GM12878 (cell line): ENCODE results near the gene CD53. TPM values are rescaled to one million over a fixed set of nuclear protein-coding genes. Genes with fewer than 3 reads are reported as not detected.

Source experiments
- ATAC-seq: fragments of 200-7000 bp; cut with Tn5 transposase; 3 replicates; pipeline ENCODE4 v1.9.1; 2020; ENCODE audit warnings: mild to moderate bottlenecking, moderate library complexity
- BruUV-seq: library from RNA; stranded (reverse); fragments of 400-500 nt; replicated peaks from 2 replicates; lab custom pipeline; 2021; lab: Mats Ljungman, UMichigan
- CTCF ChIA-PET: fragments of 300-600 bp; sonication (Branson Sonifier 250); formaldehyde crosslinking; extraction: SDS; loops from one replicate; lab custom pipeline; 2021; ENCODE audit warnings: inconsistent platforms; lab: Yijun Ruan, JAX
- POLR2A ChIA-PET: fragments of 350-600 bp; formaldehyde crosslinking; extraction: SDS; loops from one replicate; lab custom pipeline; 2021; ENCODE audit warnings: inconsistent platforms; lab: Charles Lee
- RAD21 ChIA-PET: fragments of 300-600 bp; sonication (Branson Sonifier 250); formaldehyde crosslinking; loops from one replicate; lab custom pipeline; 2023; ENCODE audit warnings: antibody characterized with exemption; ENCODE audit not compliant: unreplicated experiment; lab: Charles Lee
- SMC1A ChIA-PET: fragments of 300-600 bp; sonication (Branson Sonifier 250); formaldehyde crosslinking; loops from one replicate; lab custom pipeline; 2023; ENCODE audit not compliant: unreplicated experiment, uncharacterized antibody; lab: Charles Lee
- DNase-seq: peaks from one replicate; pipeline ENCODE4 v3.0.0-alpha.2; 2011; ENCODE audit warnings: low read depth, low spot score
- FAIRE-seq: peaks from 3 replicates; lab custom pipeline; 2011; peaks lifted over from hg19 to GRCh38; lab: Jason Lieb, UNC
- H2AFZ ChIP-seq: 2 replicates; pipeline ENCODE4 v1.6.0; 2011; ENCODE audit warnings: low read depth, low read length, control low read depth; ENCODE audit not compliant: control insufficient read depth
- H3K27ac ChIP-seq: 2 replicates; pipeline ENCODE4 v1.5.1; 2011; ENCODE audit warnings: control low read depth; ENCODE audit not compliant: control insufficient read depth, insufficient read depth
- H3K27me3 ChIP-seq, 2 experiments: replicated peaks in 1 of 2; 2 replicates each; pipeline versions ENCODE4 v1.6.0 to v1.6.1; 2011; ENCODE audit warnings: low read length in 1 of 2; ENCODE audit not compliant: control insufficient read depth in 2 of 2, insufficient read depth in 2 of 2
- H3K36me3 ChIP-seq, 2 experiments: 2 replicates each; pipeline ENCODE4 v1.5.1; 2011; ENCODE audit warnings: low read length in 1 of 2; ENCODE audit not compliant: control insufficient read depth in 2 of 2, insufficient read depth in 2 of 2
- H3K4me1 ChIP-seq: 2 replicates; pipeline ENCODE4 v1.6.1; 2011; ENCODE audit warnings: mild to moderate bottlenecking, low read length, moderate library complexity, mixed read lengths; ENCODE audit not compliant: control insufficient read depth, insufficient read depth
- H3K4me2 ChIP-seq: 2 replicates; pipeline ENCODE4 v1.6.0; 2011; ENCODE audit warnings: control low read depth; ENCODE audit not compliant: control insufficient read depth, insufficient read depth
- H3K4me3 ChIP-seq: fragments of 200-600 bp; sonication (generic); 2 replicates; pipeline ENCODE4 v1.5.1; 2016
- H3K79me2 ChIP-seq: 2 replicates; pipeline ENCODE4 v1.6.0; 2011; ENCODE audit warnings: low read length; ENCODE audit not compliant: control insufficient read depth, insufficient read depth
- H3K9ac ChIP-seq: 2 replicates; pipeline ENCODE4 v1.8.0; 2011; ENCODE audit warnings: low read length, control low read depth, mixed read lengths; ENCODE audit not compliant: control insufficient read depth, insufficient read depth
- H3K9me3 ChIP-seq: replicated peaks from 3 replicates; pipeline ENCODE4 v1.5.1; 2011; ENCODE audit warnings: mild to moderate bottlenecking, low read length; ENCODE audit not compliant: control insufficient read depth, insufficient read depth
- H4K20me1 ChIP-seq: 2 replicates; pipeline ENCODE4 v1.6.0; 2011; ENCODE audit not compliant: control insufficient read depth, insufficient read depth
- BHLHE40 ChIP-seq, 2 experiments: fragments of 450-650 bp in 1 of 2; IDR thresholded peaks; 2 replicates each; pipeline ENCODE4 v1.6.1; 2011 to 2017; ENCODE audit warnings: low read depth in 2 of 2, borderline replicate concordance in 1 of 2, improper control_type of control experiment in 1 of 2, low read length in 1 of 2, mild to moderate bottlenecking in 1 of 2
- DPF2 ChIP-seq: fragments of 450-650 bp; IDR thresholded peaks from 2 replicates; pipeline ENCODE4 v1.6.1; 2017; ENCODE audit warnings: mild to moderate bottlenecking
- HCFC1 ChIP-seq: fragments of 150-350 bp; IDR thresholded peaks from 2 replicates; pipeline ENCODE4 v1.6.1; 2014; ENCODE audit warnings: low read length
- IRF5 ChIP-seq: fragments of 450-650 bp; IDR thresholded peaks from 2 replicates; pipeline ENCODE4 v1.6.1; 2017; ENCODE audit warnings: borderline replicate concordance
- MAX ChIP-seq: IDR thresholded peaks from 2 replicates; pipeline ENCODE4 v1.6.1; 2012; ENCODE audit warnings: low read depth, low read length, improper control_type of control experiment
- MEF2B ChIP-seq: fragments of 450-650 bp; IDR thresholded peaks from 2 replicates; pipeline ENCODE4 v1.6.1; 2018; ENCODE audit warnings: mild to moderate bottlenecking, moderate library complexity; ENCODE audit not compliant: partially characterized antibody, poor library complexity, severe bottlenecking
- NR2F1 ChIP-seq: fragments of 450-650 bp; conservative IDR thresholded peaks from 2 replicates; pipeline ENCODE4 v1.6.1; 2017; ENCODE audit warnings: mild to moderate bottlenecking
- POLR2A ChIP-seq: IDR thresholded peaks from 2 replicates; pipeline ENCODE4 v1.6.1; 2011; ENCODE audit warnings: low read depth, mild to moderate bottlenecking, low read length
- POLR2AphosphoS2 ChIP-seq: IDR thresholded peaks from 2 replicates; pipeline ENCODE4 v1.6.1; 2011; ENCODE audit warnings: low read depth, mild to moderate bottlenecking, low read length, improper control_type of control experiment, moderate library complexity
- POLR2AphosphoS5 ChIP-seq: IDR thresholded peaks from 2 replicates; pipeline ENCODE4 v1.6.1; 2011; ENCODE audit warnings: mild to moderate bottlenecking, low read length, inconsistent platforms
- RFX5 ChIP-seq: IDR thresholded peaks from 2 replicates; pipeline ENCODE4 v1.6.1; 2011; ENCODE audit warnings: low read depth, low read length, improper control_type of control experiment
- RUNX3 ChIP-seq: IDR thresholded peaks from 2 replicates; pipeline ENCODE4 v1.6.1; 2012; ENCODE audit warnings: low read length, inconsistent platforms
- TAF1 ChIP-seq: IDR thresholded peaks from 2 replicates; pipeline ENCODE4 v1.6.1; 2011; ENCODE audit warnings: mild to moderate bottlenecking, low read depth, low read length, borderline replicate concordance
- TBL1XR1 ChIP-seq: IDR thresholded peaks from 2 replicates; pipeline ENCODE4 v1.6.1; 2012; ENCODE audit warnings: low read depth, low read length, improper control_type of control experiment
- ZNF274 ChIP-seq: IDR thresholded peaks from one replicate; pipeline ENCODE4 v1.8.0; 2011; ENCODE audit not compliant: insufficient read length, insufficient read depth
- ZZZ3 ChIP-seq: IDR thresholded peaks from 2 replicates; pipeline ENCODE4 v1.6.1; 2011; ENCODE audit warnings: low read depth; ENCODE audit not compliant: control insufficient read depth, insufficient read length
- WGBS: methylation state at CpG from one replicate; pipeline ENCODE4 v1.1.6; 2016; ENCODE audit warnings: low lambda C conversion rate; ENCODE audit not compliant: insufficient replicate concordance, insufficient coverage; ENCODE audit errors: missing lambda C conversion rate; 5-methylcytosine and 5-hydroxymethylcytosine counted together
- in situ Hi-C: fragments of 300-500 bp; cut with MboI; formaldehyde crosslinking; loops from 9 replicates; pipeline ENCODE4 v1.14.3; 2018; ENCODE audit warnings: mixed read lengths
- intact Hi-C: fragments of 100-400 bp; cut with micrococcal nuclease; formaldehyde crosslinking; loops from one replicate; pipeline ENCODE4 v1.14.2; 2022; ENCODE audit not compliant: unreplicated experiment
- polyA plus RNA-seq, 11 experiments: library from polyadenylated mRNA; depleted of rRNA in 4 of 11; unstranded in 6 of 11; stranded (reverse) in 5 of 11; fragments of >200 nt; fragmentation: Nextera tagmentation in 4 of 11; fragmentation: Illumina TruSeq in 1 of 11; extraction: Ambion mirVana in 4 of 11; extraction: Trizol in 1 of 11; gene quantifications; 1 replicate in 1 of 11; 2 replicates in 10 of 11; pipeline versions ENCODE4 v1.2.1 to v1.2.3, GENCODE V29; 2011 to 2016; ENCODE audit warnings: inconsistent platforms in 2 of 11, missing spikeins in 2 of 11, low read depth in 1 of 11
- total RNA-seq, 4 experiments: library from RNA; depleted of rRNA in 3 of 4; stranded (reverse); fragments of >200 nt in 3 of 4; fragmentation: Illumina TruSeq in 1 of 4; extraction: Trizol in 1 of 4; gene quantifications; 2 replicates each; pipeline versions ENCODE4 v1.2.1 to v1.2.3, GENCODE V29; 2013 to 2021

The CD53 gene
- total and polyA plus RNA-seq, 10 of the 15 experiments (the other 5 are each of a cell fraction or from before 2014, with no cell fraction given), result 350 to 1,389 (median 538) TPM

GRCh38 chr1:110873856-110874255 lies 908 bp downstream of the CD53 start (continued):
- 0 out of 2 replicates have a peak, but pooled peaks have one; percentile 36 for TF ChIP-seq POLR2AphosphoS2
- TF ChIP-seq HCFC1, result no peak
- TF ChIP-seq ZZZ3, result no peak
- TF ChIP-seq POLR2AphosphoS5, result no peak
- TF ChIP-seq NR2F1, result no peak
- TF ChIP-seq ZNF274, result no peak

GRCh38 chr1:110874324-110875215 lies 1.6 kb downstream of the CD53 start:
- Histone ChIP-seq H3K9me3 (no peaks in the 10 kb centered on the region), H3K9ac (peak overlapping the region; percentile 89), H3K4me2 (peak overlapping the region; percentile 77), H3K36me3 (peaks cover 0 to 20% of the 10 kb centered on the region in 2 experiments; a peak in 2 of 4 replicates), H3K4me1 (peaks cover 6% of the 10 kb centered on the region; the same call in 1 of the 2 replicates), H3K27ac (peak overlapping the region; percentile 98), H2AFZ (no peak overlapping the region), H3K79me2 (peaks cover 94% of the 10 kb centered on the region), H3K27me3 (no peaks in the 10 kb centered on the region), H4K20me1 (no peaks in the 10 kb centered on the region; the same call in 1 of the 2 replicates), H3K4me3 (peak overlapping the region; percentile 88)
- intact Hi-C loops, result loop anchor here (2.0 to 10.0 kb wide), 6 partner anchors 87 to 343 kb away; partner anchors contain the start of genes CEPT1, DENND2D, DRAM2 and LRIF1
- ATAC-seq (peak; percentile 18), DNase-seq (no peak), FAIRE-seq (no peak)
- ChIA-PET SMC1A (interaction anchor here (1.0 to 3.5 kb wide), 11 partner anchors 10 to 345 kb away, joined by 3 to 27 read pairs (median 3); partner anchors contain the start of gene LRIF1), POLR2A (interaction anchor here (0.5 to 2.0 kb wide), 5 partner anchors 13 to 344 kb away, joined by 3 to 7 read pairs (median 3); no protein-coding TSS in a partner anchor), RAD21 (interaction anchor here (0.8 to 4.3 kb wide), 9 partner anchors 27 to 346 kb away, joined by 3 to 28 read pairs (median 3); no protein-coding TSS in a partner anchor), CTCF (interaction anchor here (1.2 to 1.7 kb wide), 3 partner anchors 11 to 347 kb away, joined by 3 to 5 read pairs (median 3); no protein-coding TSS in a partner anchor)
- in situ Hi-C loops, result loop anchor here (5.0 kb wide), 1 partner anchor 878 kb away; no protein-coding TSS in a partner anchor
- WGBS, result 0% methylated on average over 3 of the region's 3 CpGs
- no TSS peak for BruUV-seq
- TF ChIP-seq NR2F1, result peak; percentile 38; the same call in 1 of the 2 replicates
- TF ChIP-seq IRF5, result no peak
- TF ChIP-seq RFX5, result no peak
- TF ChIP-seq TBL1XR1, result no peak
- peak; percentile 62 for TF ChIP-seq MEF2B
- no peak for TF ChIP-seq DPF2
- TF ChIP-seq BHLHE40 (IDR thresholded peaks at IDR 0.05; ENCODE audit: borderline replicate concordance in 1 of 2, low read depth in 2 of 2, low read length in 1 of 2), result 0 out of 4 replicates have a peak, but pooled peaks of 1 of the 2 experiments have one; percentile 16
- TF ChIP-seq TAF1, result 0 out of 2 replicates have a peak, but pooled peaks have one; percentile 15
- TF ChIP-seq MAX, result no peak
- no peak for TF ChIP-seq POLR2A
- peak; percentile 31; the same call in 1 of the 2 replicates for TF ChIP-seq RUNX3
